ENCODE data around the gene LRTM2.

Gene LRTM2

GRCh38 chr12:1872001-1872400, 51.6 kb downstream of the LRTM2 start:
- no peak for TF ChIP-seq CTCF (IDR thresholded peaks at IDR 0.05)
- Histone ChIP-seq H3K9me3 (no peaks in the 10 kb centered on the region), H3K27ac (no peak overlapping the region), H3K4me3 (ENCODE audit: low read depth in 1 of 2, low read length in 1 of 2) (no peak overlapping the region), H3K36me3 (no peaks in the 10 kb centered on the region), H3K27me3 (peaks cover 16% of the 10 kb centered on the region), H3K4me1 (ENCODE audit: control insufficient read depth in 1 of 2, insufficient read depth in 1 of 2, low read depth in 1 of 2, low read length in 1 of 2) (no peaks in the 10 kb centered on the region)

- Histone ChIP-seq H3K27me3 (peaks cover 13% of the 10 kb centered on the region), H3K9me3 (no peaks in the 10 kb centered on the region), H3K36me3 (no peaks in the 10 kb centered on the region), H3K27ac (no peak overlapping the region), H3K4me3 (ENCODE audit: low read depth in 1 of 2, low read length in 1 of 2) (no peak overlapping the region), H3K4me1 (ENCODE audit: control insufficient read depth in 1 of 2, insufficient read depth in 1 of 2, low read depth in 1 of 2, low read length in 1 of 2) (no peaks in the 10 kb centered on the region)
- no peak for TF ChIP-seq CTCF (IDR thresholded peaks at IDR 0.05)
Measured at GRCh38 chr12:1872448-1872847, 52.1 kb downstream of the LRTM2 start.

GRCh38 chr12:1873531-1874510, 53.5 kb downstream of the LRTM2 start:
- Histone ChIP-seq H3K27me3 (peaks cover 13% of the 10 kb centered on the region), H3K9me3 (no peaks in the 10 kb centered on the region), H3K4me1 (ENCODE audit: control insufficient read depth in 1 of 2, insufficient read depth in 1 of 2, low read depth in 1 of 2, low read length in 1 of 2) (no peaks in the 10 kb centered on the region), H3K4me3 (ENCODE audit: low read depth in 1 of 2, low read length in 1 of 2) (no peak overlapping the region), H3K27ac (no peak overlapping the region), H3K36me3 (no peaks in the 10 kb centered on the region)
- no peak for TF ChIP-seq CTCF (IDR thresholded peaks at IDR 0.05)

GRCh38 chr12:1875608-1876007, 55.2 kb downstream of the LRTM2 start:
- Histone ChIP-seq H3K36me3 (no peaks in the 10 kb centered on the region), H3K4me3 (ENCODE audit: low read depth in 1 of 2, low read length in 1 of 2) (no peak overlapping the region), H3K27ac (no peak overlapping the region), H3K4me1 (ENCODE audit: control insufficient read depth in 1 of 2, insufficient read depth in 1 of 2, low read depth in 1 of 2, low read length in 1 of 2) (no peaks in the 10 kb centered on the region), H3K9me3 (no peaks in the 10 kb centered on the region), H3K27me3 (peaks cover 13% of the 10 kb centered on the region)
- no peak for TF ChIP-seq CTCF (IDR thresholded peaks at IDR 0.05)

GRCh38 chr12:1876086-1876485, 55.7 kb downstream of the LRTM2 start:
- H3K36me3 ChIP-seq: no peaks in the 10 kb centered on the region
- no peaks in the 10 kb centered on the region for H3K9me3 ChIP-seq
- H3K27ac ChIP-seq: no peak overlapping the region
- H3K27me3 ChIP-seq: peaks cover 13% of the 10 kb centered on the region
- H3K4me3 ChIP-seq (ENCODE audit: low read depth in 1 of 2, low read length in 1 of 2): no peak overlapping the region
- H3K4me1 ChIP-seq (ENCODE audit: control insufficient read depth in 1 of 2, insufficient read depth in 1 of 2, low read depth in 1 of 2, low read length in 1 of 2): no peaks in the 10 kb centered on the region
- TF ChIP-seq CTCF (IDR thresholded peaks at IDR 0.05): no peak
